Neural progenitor cell (in vitro differentiated cells): Measurements from ENCODE around the gene S100A2.

ENCODE experiments used
- EZH2 ChIP-seq: fragments of 200-600 bp; sonication (generic); IDR thresholded peaks from 2 replicates; pipeline ENCODE4 v1.6.1; 2017; ENCODE audit warnings: antibody characterized with exemption, mild to moderate bottlenecking, moderate library complexity
- TF ChIP-seq, protein P1 (sequence below): fragments of 200-600 bp; sonication (generic); IDR thresholded peaks from 2 replicates; pipeline ENCODE4 v1.5.1; 2017; ENCODE audit warnings: antibody characterized with exemption, mild to moderate bottlenecking

DNA sequence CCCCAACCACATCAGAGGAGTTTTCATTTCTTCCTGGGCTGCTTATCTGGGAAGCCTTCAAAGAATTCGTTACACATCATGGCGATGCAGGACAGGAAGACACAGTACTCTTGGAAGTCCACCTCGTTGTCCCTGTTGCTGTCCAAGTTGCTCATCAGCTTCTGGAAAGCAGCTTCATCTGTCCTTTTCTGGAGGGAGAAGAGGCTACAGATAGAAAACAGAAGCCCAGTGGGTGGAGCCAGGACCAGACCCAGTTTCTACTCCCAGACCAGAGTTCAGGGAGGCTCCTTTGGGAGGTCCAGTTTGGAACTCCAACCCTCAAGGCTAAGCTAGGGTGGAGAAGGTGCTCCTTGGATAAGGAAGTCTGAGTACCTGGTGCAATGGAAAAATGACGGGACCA, 21.9 kb downstream of the S100A2 start:
- TF ChIP-seq, protein P1, sequence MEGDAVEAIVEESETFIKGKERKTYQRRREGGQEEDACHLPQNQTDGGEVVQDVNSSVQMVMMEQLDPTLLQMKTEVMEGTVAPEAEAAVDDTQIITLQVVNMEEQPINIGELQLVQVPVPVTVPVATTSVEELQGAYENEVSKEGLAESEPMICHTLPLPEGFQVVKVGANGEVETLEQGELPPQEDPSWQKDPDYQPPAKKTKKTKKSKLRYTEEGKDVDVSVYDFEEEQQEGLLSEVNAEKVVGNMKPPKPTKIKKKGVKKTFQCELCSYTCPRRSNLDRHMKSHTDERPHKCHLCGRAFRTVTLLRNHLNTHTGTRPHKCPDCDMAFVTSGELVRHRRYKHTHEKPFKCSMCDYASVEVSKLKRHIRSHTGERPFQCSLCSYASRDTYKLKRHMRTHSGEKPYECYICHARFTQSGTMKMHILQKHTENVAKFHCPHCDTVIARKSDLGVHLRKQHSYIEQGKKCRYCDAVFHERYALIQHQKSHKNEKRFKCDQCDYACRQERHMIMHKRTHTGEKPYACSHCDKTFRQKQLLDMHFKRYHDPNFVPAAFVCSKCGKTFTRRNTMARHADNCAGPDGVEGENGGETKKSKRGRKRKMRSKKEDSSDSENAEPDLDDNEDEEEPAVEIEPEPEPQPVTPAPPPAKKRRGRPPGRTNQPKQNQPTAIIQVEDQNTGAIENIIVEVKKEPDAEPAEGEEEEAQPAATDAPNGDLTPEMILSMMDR = no peak
- TF ChIP-seq EZH2 = no peak
